SK-N-SH (cell line): ENCODE measurements around the gene OR2M7.

Experiments
- CHD2 ChIP-seq: fragments of 150-350 bp; IDR thresholded peaks from 2 replicates; pipeline ENCODE4 v1.6.1; 2018; ENCODE audit warnings: low read length; ENCODE audit not compliant: partially characterized antibody
- EZH2phosphoT487 ChIP-seq: fragments of 200-600 bp; sonication (generic); IDR thresholded peaks from 2 replicates; pipeline ENCODE4 v1.6.1; 2017; ENCODE audit warnings: low read depth, mixed run types, mild to moderate bottlenecking, antibody characterized with exemption, moderate library complexity, borderline replicate concordance
- FOXM1 ChIP-seq: IDR thresholded peaks from 2 replicates; pipeline ENCODE4 v1.4.0; 2012; ENCODE audit warnings: low read depth, mild to moderate bottlenecking
- GABPA ChIP-seq: IDR thresholded peaks from 2 replicates; pipeline ENCODE4 v1.4.0; 2012; ENCODE audit warnings: low read depth, mild to moderate bottlenecking
- NRF1 ChIP-seq: IDR thresholded peaks from 2 replicates; pipeline ENCODE4 v1.6.1; 2012; ENCODE audit warnings: low read depth, mild to moderate bottlenecking, low read length
- RFX5 ChIP-seq: IDR thresholded peaks from 2 replicates; pipeline ENCODE4 v1.6.1; 2012; ENCODE audit warnings: mild to moderate bottlenecking, improper control_type of control experiment, low read length
- SIN3A ChIP-seq: IDR thresholded peaks from 2 replicates; pipeline ENCODE4 v1.6.1; 2012; ENCODE audit warnings: low read depth, mild to moderate bottlenecking, low read length, moderate library complexity, borderline replicate concordance
- TF ChIP-seq, protein P1 (sequence below): fragments of 200-600 bp; sonication (generic); IDR thresholded peaks from 2 replicates; pipeline ENCODE4 v1.6.1; 2017; ENCODE audit warnings: antibody characterized with exemption, mild to moderate bottlenecking, moderate library complexity
- TF ChIP-seq, protein P2 (sequence below): IDR thresholded peaks from 2 replicates; pipeline ENCODE4 v1.4.0; 2012; ENCODE audit warnings: low read depth, borderline replicate concordance
- TF ChIP-seq, protein P3 (sequence below): fragments of 150-350 bp; IDR thresholded peaks from 2 replicates; pipeline ENCODE4 v1.6.1; 2016; ENCODE audit warnings: mild to moderate bottlenecking, low read depth, low read length
- TF ChIP-seq, protein P4 (sequence below): IDR thresholded peaks from 2 replicates; pipeline ENCODE4 v1.6.1; 2012; ENCODE audit warnings: mild to moderate bottlenecking, low read depth, low read length, moderate library complexity
- TF ChIP-seq, protein P5 (sequence below): IDR thresholded peaks from 2 replicates; pipeline ENCODE4 v1.4.0; 2012; ENCODE audit warnings: low read depth

DNA sequence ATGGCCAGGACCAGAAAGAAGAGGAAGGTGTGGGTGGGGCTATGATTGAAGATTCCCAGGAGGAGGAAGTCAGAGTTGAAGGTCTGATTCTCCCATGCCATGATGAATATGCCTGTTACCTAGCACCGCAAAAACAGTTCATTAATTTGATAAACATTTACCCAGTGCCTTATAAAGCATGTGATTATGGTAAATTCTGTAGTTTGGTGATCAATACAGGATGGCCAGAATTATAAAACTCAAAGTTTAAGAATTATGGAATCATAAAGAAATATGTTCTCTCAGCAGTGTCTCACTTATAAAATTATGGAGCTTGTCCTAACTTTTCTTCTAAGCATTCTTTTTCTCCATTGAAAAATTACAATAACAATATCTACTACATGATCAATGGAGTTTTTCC is at the start of gene OR2M7:
- TF ChIP-seq, protein P1, sequence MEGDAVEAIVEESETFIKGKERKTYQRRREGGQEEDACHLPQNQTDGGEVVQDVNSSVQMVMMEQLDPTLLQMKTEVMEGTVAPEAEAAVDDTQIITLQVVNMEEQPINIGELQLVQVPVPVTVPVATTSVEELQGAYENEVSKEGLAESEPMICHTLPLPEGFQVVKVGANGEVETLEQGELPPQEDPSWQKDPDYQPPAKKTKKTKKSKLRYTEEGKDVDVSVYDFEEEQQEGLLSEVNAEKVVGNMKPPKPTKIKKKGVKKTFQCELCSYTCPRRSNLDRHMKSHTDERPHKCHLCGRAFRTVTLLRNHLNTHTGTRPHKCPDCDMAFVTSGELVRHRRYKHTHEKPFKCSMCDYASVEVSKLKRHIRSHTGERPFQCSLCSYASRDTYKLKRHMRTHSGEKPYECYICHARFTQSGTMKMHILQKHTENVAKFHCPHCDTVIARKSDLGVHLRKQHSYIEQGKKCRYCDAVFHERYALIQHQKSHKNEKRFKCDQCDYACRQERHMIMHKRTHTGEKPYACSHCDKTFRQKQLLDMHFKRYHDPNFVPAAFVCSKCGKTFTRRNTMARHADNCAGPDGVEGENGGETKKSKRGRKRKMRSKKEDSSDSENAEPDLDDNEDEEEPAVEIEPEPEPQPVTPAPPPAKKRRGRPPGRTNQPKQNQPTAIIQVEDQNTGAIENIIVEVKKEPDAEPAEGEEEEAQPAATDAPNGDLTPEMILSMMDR, result no peak
- no peak for TF ChIP-seq GABPA
- TF ChIP-seq, protein P2, sequence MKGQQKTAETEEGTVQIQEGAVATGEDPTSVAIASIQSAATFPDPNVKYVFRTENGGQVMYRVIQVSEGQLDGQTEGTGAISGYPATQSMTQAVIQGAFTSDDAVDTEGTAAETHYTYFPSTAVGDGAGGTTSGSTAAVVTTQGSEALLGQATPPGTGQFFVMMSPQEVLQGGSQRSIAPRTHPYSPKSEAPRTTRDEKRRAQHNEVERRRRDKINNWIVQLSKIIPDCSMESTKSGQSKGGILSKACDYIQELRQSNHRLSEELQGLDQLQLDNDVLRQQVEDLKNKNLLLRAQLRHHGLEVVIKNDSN, result no peak
- TF ChIP-seq FOXM1, result no peak
- TF ChIP-seq NRF1, result no peak
- TF ChIP-seq SIN3A, result no peak
- TF ChIP-seq, protein P3, sequence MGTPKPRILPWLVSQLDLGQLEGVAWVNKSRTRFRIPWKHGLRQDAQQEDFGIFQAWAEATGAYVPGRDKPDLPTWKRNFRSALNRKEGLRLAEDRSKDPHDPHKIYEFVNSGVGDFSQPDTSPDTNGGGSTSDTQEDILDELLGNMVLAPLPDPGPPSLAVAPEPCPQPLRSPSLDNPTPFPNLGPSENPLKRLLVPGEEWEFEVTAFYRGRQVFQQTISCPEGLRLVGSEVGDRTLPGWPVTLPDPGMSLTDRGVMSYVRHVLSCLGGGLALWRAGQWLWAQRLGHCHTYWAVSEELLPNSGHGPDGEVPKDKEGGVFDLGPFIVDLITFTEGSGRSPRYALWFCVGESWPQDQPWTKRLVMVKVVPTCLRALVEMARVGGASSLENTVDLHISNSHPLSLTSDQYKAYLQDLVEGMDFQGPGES, result no peak
- no peak for TF ChIP-seq CHD2
- TF ChIP-seq, protein P4, sequence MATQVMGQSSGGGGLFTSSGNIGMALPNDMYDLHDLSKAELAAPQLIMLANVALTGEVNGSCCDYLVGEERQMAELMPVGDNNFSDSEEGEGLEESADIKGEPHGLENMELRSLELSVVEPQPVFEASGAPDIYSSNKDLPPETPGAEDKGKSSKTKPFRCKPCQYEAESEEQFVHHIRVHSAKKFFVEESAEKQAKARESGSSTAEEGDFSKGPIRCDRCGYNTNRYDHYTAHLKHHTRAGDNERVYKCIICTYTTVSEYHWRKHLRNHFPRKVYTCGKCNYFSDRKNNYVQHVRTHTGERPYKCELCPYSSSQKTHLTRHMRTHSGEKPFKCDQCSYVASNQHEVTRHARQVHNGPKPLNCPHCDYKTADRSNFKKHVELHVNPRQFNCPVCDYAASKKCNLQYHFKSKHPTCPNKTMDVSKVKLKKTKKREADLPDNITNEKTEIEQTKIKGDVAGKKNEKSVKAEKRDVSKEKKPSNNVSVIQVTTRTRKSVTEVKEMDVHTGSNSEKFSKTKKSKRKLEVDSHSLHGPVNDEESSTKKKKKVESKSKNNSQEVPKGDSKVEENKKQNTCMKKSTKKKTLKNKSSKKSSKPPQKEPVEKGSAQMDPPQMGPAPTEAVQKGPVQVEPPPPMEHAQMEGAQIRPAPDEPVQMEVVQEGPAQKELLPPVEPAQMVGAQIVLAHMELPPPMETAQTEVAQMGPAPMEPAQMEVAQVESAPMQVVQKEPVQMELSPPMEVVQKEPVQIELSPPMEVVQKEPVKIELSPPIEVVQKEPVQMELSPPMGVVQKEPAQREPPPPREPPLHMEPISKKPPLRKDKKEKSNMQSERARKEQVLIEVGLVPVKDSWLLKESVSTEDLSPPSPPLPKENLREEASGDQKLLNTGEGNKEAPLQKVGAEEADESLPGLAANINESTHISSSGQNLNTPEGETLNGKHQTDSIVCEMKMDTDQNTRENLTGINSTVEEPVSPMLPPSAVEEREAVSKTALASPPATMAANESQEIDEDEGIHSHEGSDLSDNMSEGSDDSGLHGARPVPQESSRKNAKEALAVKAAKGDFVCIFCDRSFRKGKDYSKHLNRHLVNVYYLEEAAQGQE, result no peak
- no peak for TF ChIP-seq RFX5
- TF ChIP-seq, protein P5, sequence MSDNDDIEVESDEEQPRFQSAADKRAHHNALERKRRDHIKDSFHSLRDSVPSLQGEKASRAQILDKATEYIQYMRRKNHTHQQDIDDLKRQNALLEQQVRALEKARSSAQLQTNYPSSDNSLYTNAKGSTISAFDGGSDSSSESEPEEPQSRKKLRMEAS, result no peak
- TF ChIP-seq EZH2phosphoT487, result no peak
